Lung (tissue), 12 donors: Measurements from ENCODE around the gene SOX6. TPM values are rescaled to one million over a fixed set of nuclear protein-coding genes. Genes with fewer than 3 reads are reported as not detected.

Experiments used
- ATAC-seq: fragments of 200-7000 bp; cut with Tn5 transposase; one replicate; pipeline ENCODE4 v1.9.1; 2020; ENCODE audit warnings: moderate number of reproducible peaks; ENCODE audit not compliant: insufficient read depth, low FRiP score
- DNase-seq, 3 donors: peaks; one replicate each; pipeline ENCODE4 v3.0.0-alpha.2; 2013 to 2017
- H3K27ac ChIP-seq, 2 donors: one replicate each; pipeline ENCODE4 v1.5.1; 2013; ENCODE audit warnings: mild to moderate bottlenecking in 2 of 2, moderate library complexity in 2 of 2, control low read depth in 1 of 2, inconsistent platforms in 1 of 2, low read depth in 1 of 2, low read length in 1 of 2
- H3K27me3 ChIP-seq, 3 donors: one replicate each; pipeline ENCODE4 v1.5.1; 2013; ENCODE audit warnings: low read length in 2 of 3; ENCODE audit not compliant: control insufficient read depth in 3 of 3, insufficient read depth in 3 of 3
- H3K36me3 ChIP-seq, 4 donors: one replicate each; pipeline ENCODE4 v1.5.1; 2013; ENCODE audit warnings: low read length in 4 of 4, mild to moderate bottlenecking in 1 of 4, moderate library complexity in 1 of 4; ENCODE audit not compliant: control insufficient read depth in 4 of 4, insufficient read depth in 4 of 4
- H3K4me1 ChIP-seq, 5 donors: one replicate each; pipeline ENCODE4 v1.5.1; 2013; ENCODE audit warnings: low read length in 5 of 5, mild to moderate bottlenecking in 2 of 5, moderate library complexity in 1 of 5; ENCODE audit not compliant: control insufficient read depth in 5 of 5, insufficient read depth in 5 of 5
- H3K4me3 ChIP-seq: one replicate; pipeline ENCODE4 v1.5.1; 2013; ENCODE audit warnings: mild to moderate bottlenecking, control low read depth, moderate library complexity
- H3K9ac ChIP-seq, 2 donors: one replicate each; pipeline ENCODE4 v1.5.1; 2013; ENCODE audit warnings: low read length in 2 of 2, control low read depth in 1 of 2; ENCODE audit not compliant: insufficient read depth in 1 of 2
- H3K9me3 ChIP-seq, 4 donors: one replicate each; pipeline ENCODE4 v1.5.1; 2013; ENCODE audit warnings: low read length in 3 of 4, mild to moderate bottlenecking in 1 of 4, moderate library complexity in 1 of 4; ENCODE audit not compliant: control insufficient read depth in 4 of 4, insufficient read depth in 3 of 4
- CTCF ChIP-seq: IDR thresholded peaks from 2 replicates; pipeline ENCODE4 v1.5.1; 2012; ENCODE audit warnings: mild to moderate bottlenecking; ENCODE audit errors: control extremely low read depth, extremely low read depth
- WGBS, 2 donors: extraction: QIAGEN DNeasy Blood & Tissue Kit; methylation state at CpG; one replicate each; pipeline ENCODE4 v1.1.7; 2013; 5-methylcytosine and 5-hydroxymethylcytosine counted together
- polyA plus RNA-seq, 2 donors: library from polyadenylated mRNA; stranded (reverse); fragments of 200-250 nt; gene quantifications; one replicate each; pipeline ENCODE4 v1.2.1, GENCODE V29; 2013
- total RNA-seq, 2 donors: library from RNA; depleted of rRNA in 1 of 2; stranded (reverse); fragments of >200 nt in 1 of 2; gene quantifications; one replicate each; pipeline ENCODE4 v1.2.1, GENCODE V29; 2014 to 2021
- donor health status: control.
- donor health status: control.
- donor health status: Bipolar disorder and iron deficiency.
- donor health status: healthy.
- donor health status: DM: yes; HTN: yes; CAD: no.

SOX6 gene
- total and polyA plus RNA-seq, 4 donors, result 0.58 to 31.7 (median 7.4) TPM

DNA sequence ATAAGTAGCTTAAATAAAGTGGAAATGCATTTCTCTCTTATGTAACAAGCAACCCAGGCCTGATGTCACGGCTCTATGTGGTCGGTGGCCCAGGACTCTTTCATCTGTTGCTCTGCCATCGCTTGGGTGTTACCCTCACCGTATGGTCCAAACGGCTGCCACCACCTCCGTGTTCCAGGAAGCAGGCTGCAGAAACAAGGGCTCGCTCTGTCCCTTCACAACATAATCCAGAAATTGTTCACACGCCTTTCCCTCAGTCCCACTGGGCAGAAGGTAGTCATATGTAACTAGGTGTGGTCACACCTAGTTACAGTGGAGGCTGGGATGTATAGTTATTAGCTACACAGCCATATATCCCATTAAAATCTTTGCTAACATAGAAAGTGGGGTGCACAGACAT, 421.0 kb downstream of the SOX6 start:
- Histone ChIP-seq H3K27me3 (no peaks in the 10 kb centered on the region), H3K4me1 (peaks cover 0 to 17% (median 0%) of the 10 kb centered on the region in 5 donors), H3K36me3 (no peaks in the 10 kb centered on the region), H3K27ac (no peak overlapping the region), H3K4me3 (no peak overlapping the region), H3K9me3 (peaks cover 0 to 4% (median 0%) of the 10 kb centered on the region in 4 donors), H3K9ac (no peak overlapping the region)
- TF ChIP-seq CTCF, result no peak
- ATAC-seq (no peak), DNase-seq (no peak)
- WGBS, 2 donors, result 84 to 94% methylated on average over 8 of the region's 8 CpGs

GRCh38 chr11:15933886-15934625, 422.3 kb downstream of the SOX6 start:
- 59 to 77% methylated on average over 7 of the region's 7 CpGs for WGBS, 2 donors
- Histone ChIP-seq H3K9me3 (peaks cover 0 to 4% (median 0%) of the 10 kb centered on the region in 4 donors), H3K4me3 (no peak overlapping the region), H3K36me3 (no peaks in the 10 kb centered on the region), H3K4me1 (peaks cover 0 to 17% (median 0%) of the 10 kb centered on the region in 5 donors), H3K27me3 (no peaks in the 10 kb centered on the region), H3K9ac (no peak overlapping the region), H3K27ac (no peak overlapping the region)
- no peak for TF ChIP-seq CTCF
- no peak for ATAC-seq
- DNase-seq, result peak; percentile 35 to 77 (median 70)

- H3K36me3 ChIP-seq, result no peaks in the 10 kb centered on the region
- ATAC-seq, result no peak
- 94 to 95% methylated on average over 3 of the region's 3 CpGs for WGBS, 2 donors
These were observed 423.9 kb downstream of the SOX6 start for GRCh38 chr11:15932417-15932816.

More at GRCh38 chr11:15932417-15932816, 423.9 kb downstream of the SOX6 start:
- peaks cover 0 to 4% (median 0%) of the 10 kb centered on the region in 4 donors for H3K9me3 ChIP-seq
- H3K4me1 ChIP-seq, result peaks cover 0 to 5% (median 0%) of the 10 kb centered on the region in 5 donors
- H3K4me3 ChIP-seq, result no peak overlapping the region
- no peak overlapping the region for H3K9ac ChIP-seq
- no peak for TF ChIP-seq CTCF
- H3K27ac ChIP-seq, result no peak overlapping the region
- no peaks in the 10 kb centered on the region for H3K27me3 ChIP-seq
- no peak for DNase-seq
